C4-2B (cell line): ENCODE results near the gene C10orf105.

ENCODE experiments used
- ZFX ChIP-seq: fragments of 450-650 bp; IDR thresholded peaks from 2 replicates; pipeline ENCODE4 v1.6.1; 2017
- TF ChIP-seq, protein P1 (sequence below): fragments of 450-650 bp; conservative IDR thresholded peaks from 2 replicates; pipeline ENCODE4 v1.5.1; 2017; ENCODE audit warnings: mild to moderate bottlenecking

DNA sequence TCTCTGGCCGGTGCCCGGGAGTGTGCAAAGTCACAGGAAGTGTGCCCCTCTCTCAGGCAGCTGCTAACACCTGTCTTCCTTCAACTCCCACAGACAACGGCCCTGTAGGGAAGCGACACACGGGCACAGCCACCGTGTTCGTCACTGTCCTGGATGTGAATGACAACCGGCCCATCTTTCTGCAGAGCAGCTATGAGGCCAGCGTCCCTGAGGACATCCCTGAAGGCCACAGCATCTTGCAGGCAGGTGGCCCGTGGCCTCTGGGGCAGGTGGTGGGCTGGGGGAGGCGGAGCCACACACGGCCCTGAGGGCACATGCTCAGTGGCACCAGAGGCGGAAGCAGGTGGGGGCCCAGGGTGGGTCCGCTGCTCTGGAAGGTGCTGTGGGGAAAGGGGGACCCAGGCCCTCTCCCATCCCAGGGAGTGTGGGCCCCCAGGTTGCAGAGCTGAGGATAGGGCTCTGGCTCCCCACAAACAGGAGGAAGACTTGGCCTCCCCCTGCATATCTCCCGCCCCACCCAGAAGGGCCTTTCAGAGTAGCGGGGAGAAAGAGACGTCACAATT, 6.9 kb downstream of the C10orf105 start:
- TF ChIP-seq, protein P1, sequence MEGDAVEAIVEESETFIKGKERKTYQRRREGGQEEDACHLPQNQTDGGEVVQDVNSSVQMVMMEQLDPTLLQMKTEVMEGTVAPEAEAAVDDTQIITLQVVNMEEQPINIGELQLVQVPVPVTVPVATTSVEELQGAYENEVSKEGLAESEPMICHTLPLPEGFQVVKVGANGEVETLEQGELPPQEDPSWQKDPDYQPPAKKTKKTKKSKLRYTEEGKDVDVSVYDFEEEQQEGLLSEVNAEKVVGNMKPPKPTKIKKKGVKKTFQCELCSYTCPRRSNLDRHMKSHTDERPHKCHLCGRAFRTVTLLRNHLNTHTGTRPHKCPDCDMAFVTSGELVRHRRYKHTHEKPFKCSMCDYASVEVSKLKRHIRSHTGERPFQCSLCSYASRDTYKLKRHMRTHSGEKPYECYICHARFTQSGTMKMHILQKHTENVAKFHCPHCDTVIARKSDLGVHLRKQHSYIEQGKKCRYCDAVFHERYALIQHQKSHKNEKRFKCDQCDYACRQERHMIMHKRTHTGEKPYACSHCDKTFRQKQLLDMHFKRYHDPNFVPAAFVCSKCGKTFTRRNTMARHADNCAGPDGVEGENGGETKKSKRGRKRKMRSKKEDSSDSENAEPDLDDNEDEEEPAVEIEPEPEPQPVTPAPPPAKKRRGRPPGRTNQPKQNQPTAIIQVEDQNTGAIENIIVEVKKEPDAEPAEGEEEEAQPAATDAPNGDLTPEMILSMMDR = no peak
- TF ChIP-seq ZFX = no peak
